ENCODE data around the gene CPNE1. TPM values are rescaled to one million over a fixed set of nuclear protein-coding genes. Genes with fewer than 3 reads are reported as not detected.

Gene CPNE1
- total and polyA plus RNA-seq, 12 donors = 25.8 to 114 (median 53.7) TPM

- ATAC-seq (no peak), DNase-seq (no peak)
- no peak overlapping the region for H3K27ac ChIP-seq
- peaks cover 0 to 88% (median 57%) of the 10 kb centered on the region in 9 donors for H3K36me3 ChIP-seq
- no peak overlapping the region for H3K4me3 ChIP-seq
- no peaks in the 10 kb centered on the region for H3K9me3 ChIP-seq
- intact Hi-C loops (cut with DNase I) = no loop called here
- H3K27me3 ChIP-seq = no peaks in the 10 kb centered on the region
- no peak for TF ChIP-seq CTCF (IDR thresholded peaks at IDR 0.05)
- H3K4me1 ChIP-seq = no peaks in the 10 kb centered on the region
- 95 to 98% methylated on average over 12 of the region's 12 CpGs for WGBS, 2 donors
Observed at GRCh38 chr20:35629427-35630145, 35.1 kb downstream of the CPNE1 start.

GRCh38 chr20:35627121-35627520 is 37.6 kb downstream of the CPNE1 start:
- H3K4me3 ChIP-seq = no peak overlapping the region
- H3K36me3 ChIP-seq = peaks cover 0 to 90% (median 59%) of the 10 kb centered on the region in 9 donors
- H3K27ac ChIP-seq = no peak overlapping the region
- no peaks in the 10 kb centered on the region for H3K4me1 ChIP-seq
- no peak for DNase-seq
- intact Hi-C loops (cut with DNase I) = no loop called here
- no peak for TF ChIP-seq CTCF (IDR thresholded peaks at IDR 0.05)
- H3K27me3 ChIP-seq = no peaks in the 10 kb centered on the region
- H3K9me3 ChIP-seq = no peaks in the 10 kb centered on the region
- ATAC-seq = no peak
- 95 to 98% methylated on average over 7 to 8 of the region's 8 CpGs for WGBS, 2 donors

- no peaks in the 10 kb centered on the region for H3K27me3 ChIP-seq
- 95 to 96% methylated on average over 13 of the region's 13 CpGs for WGBS, 2 donors
- H3K27ac ChIP-seq = no peak overlapping the region
- intact Hi-C loops (cut with DNase I) = no loop called here
- no peak for TF ChIP-seq CTCF (IDR thresholded peaks at IDR 0.05)
- peaks cover 0 to 87% (median 57%) of the 10 kb centered on the region in 9 donors for H3K36me3 ChIP-seq
- ATAC-seq (no peak), DNase-seq (no peak)
- no peaks in the 10 kb centered on the region for H3K9me3 ChIP-seq
- no peak overlapping the region for H3K4me3 ChIP-seq
- no peaks in the 10 kb centered on the region for H3K4me1 ChIP-seq
Observed at GRCh38 chr20:35626386-35627001, 38.2 kb downstream of the CPNE1 start.

GRCh38 chr20:35625584-35626385 is 38.9 kb downstream of the CPNE1 start:
- H3K4me3 ChIP-seq = no peak overlapping the region
- H3K36me3 ChIP-seq = peaks cover 0 to 87% (median 50%) of the 10 kb centered on the region in 9 donors
- ATAC-seq (no peak), DNase-seq (no peak)
- WGBS, 2 donors = 96 to 98% methylated on average over 6 of the region's 6 CpGs
- no peak overlapping the region for H3K27ac ChIP-seq
- no peaks in the 10 kb centered on the region for H3K27me3 ChIP-seq
- H3K9me3 ChIP-seq = no peaks in the 10 kb centered on the region
- TF ChIP-seq CTCF (IDR thresholded peaks at IDR 0.05) = no peak
- intact Hi-C loops (cut with DNase I) = no loop called here
- no peaks in the 10 kb centered on the region for H3K4me1 ChIP-seq
